Measurements from ENCODE around the gene KRTAP4-11.
"Not testable (repeated sequence)": the region's sequence is repeated elsewhere in the genome, so short reads cannot be mapped to it uniquely, and the experiment has no call there.

KRTAP4-11 gene

GRCh38 chr17:41126412-41126811 lies 8.2 kb upstream of the KRTAP4-11 start:
- FAIRE-seq: no peak
- TF ChIP-seq POLR2AphosphoS5 (IDR thresholded peaks at IDR 0.05; ENCODE audit: low read depth, low read length): no peak
- no peak for TF ChIP-seq POU2F2 (IDR thresholded peaks at IDR 0.05; ENCODE audit: low read depth, low read length)
- TF ChIP-seq PAX5 (IDR thresholded peaks at IDR 0.05; ENCODE audit: insufficient read depth, low read length, severe bottlenecking): no peak
- no peak for TF ChIP-seq POLR2A (IDR thresholded peaks at IDR 0.05; ENCODE audit: low read depth, low read length)
- no peak for TF ChIP-seq TAF1 (IDR thresholded peaks at IDR 0.05; ENCODE audit: low read depth, low read length)
- TF ChIP-seq SPI1 (IDR thresholded peaks at IDR 0.05; ENCODE audit: low read depth, low read length): no peak
- DNase-seq (ENCODE audit: insufficient read length, low spot score): no peak

- no peak for DNase-seq (ENCODE audit: insufficient read length, low spot score)
- no peak for FAIRE-seq
- TF ChIP-seq POLR2A (IDR thresholded peaks at IDR 0.05; ENCODE audit: low read depth, low read length) (no peak), POLR2AphosphoS5 (IDR thresholded peaks at IDR 0.05; ENCODE audit: low read depth, low read length) (no peak), SPI1 (IDR thresholded peaks at IDR 0.05; ENCODE audit: low read depth, low read length) (no peak), POU2F2 (IDR thresholded peaks at IDR 0.05; ENCODE audit: low read depth, low read length) (no peak), TAF1 (IDR thresholded peaks at IDR 0.05; ENCODE audit: low read depth, low read length) (no peak), PAX5 (IDR thresholded peaks at IDR 0.05; ENCODE audit: insufficient read depth, low read length, severe bottlenecking) (no peak)
Measured at GRCh38 chr17:41125064-41125463, 6.9 kb upstream of the KRTAP4-11 start.

GRCh38 chr17:41123991-41124371 lies 5.8 kb upstream of the KRTAP4-11 start, which contains the start of gene KRTAP4-12:
KRTAP4-12 (minus strand) TSS chr17:41124182; CDS start chr17:41124122, 60 bp downstream.
- not testable (repeated sequence) for FAIRE-seq; DNase-seq (ENCODE audit: insufficient read length, low spot score)

GRCh38 chr17:41123292-41123990 lies 5.3 kb upstream of the KRTAP4-11 start:
- not testable (repeated sequence) for DNase-seq (ENCODE audit: insufficient read length, low spot score); FAIRE-seq

- no peak for TF ChIP-seq PAX5 (IDR thresholded peaks at IDR 0.05; ENCODE audit: insufficient read depth, low read length, severe bottlenecking)
- TF ChIP-seq SPI1 (IDR thresholded peaks at IDR 0.05; ENCODE audit: low read depth, low read length): no peak
- no peak for TF ChIP-seq POLR2AphosphoS5 (IDR thresholded peaks at IDR 0.05; ENCODE audit: low read depth, low read length)
- no peak for TF ChIP-seq TAF1 (IDR thresholded peaks at IDR 0.05; ENCODE audit: low read depth, low read length)
- FAIRE-seq: no peak
- DNase-seq (ENCODE audit: insufficient read length, low spot score): no peak
Measured at GRCh38 chr17:41121742-41122141, 3.6 kb upstream of the KRTAP4-11 start.

GRCh38 chr17:41119696-41120690 lies 1.8 kb upstream of the KRTAP4-11 start:
- not testable (repeated sequence) for DNase-seq (ENCODE audit: insufficient read length, low spot score); FAIRE-seq

GRCh38 chr17:41118721-41119120 lies 548 bp upstream of the KRTAP4-11 start:
- TF ChIP-seq POLR2A (IDR thresholded peaks at IDR 0.05; ENCODE audit: low read depth, low read length) (no peak), TAF1 (IDR thresholded peaks at IDR 0.05; ENCODE audit: low read depth, low read length) (no peak), POLR2AphosphoS5 (IDR thresholded peaks at IDR 0.05; ENCODE audit: low read depth, low read length) (no peak), SPI1 (IDR thresholded peaks at IDR 0.05; ENCODE audit: low read depth, low read length) (no peak), POU2F2 (IDR thresholded peaks at IDR 0.05; ENCODE audit: low read depth, low read length) (no peak), PAX5 (IDR thresholded peaks at IDR 0.05; ENCODE audit: insufficient read depth, low read length, severe bottlenecking) (no peak)
- DNase-seq (ENCODE audit: insufficient read length, low spot score) (no peak), FAIRE-seq (no peak)

- FAIRE-seq: no peak
- no peak for TF ChIP-seq PAX5 (IDR thresholded peaks at IDR 0.05; ENCODE audit: insufficient read depth, low read length, severe bottlenecking)
- TF ChIP-seq POLR2A (IDR thresholded peaks at IDR 0.05; ENCODE audit: low read depth, low read length): no peak
- TF ChIP-seq SPI1 (IDR thresholded peaks at IDR 0.05; ENCODE audit: low read depth, low read length): 0 out of 2 replicates have a peak, but pooled peaks have one; percentile 7
- TF ChIP-seq TAF1 (IDR thresholded peaks at IDR 0.05; ENCODE audit: low read depth, low read length): no peak
- TF ChIP-seq POLR2AphosphoS5 (IDR thresholded peaks at IDR 0.05; ENCODE audit: low read depth, low read length): no peak
- no peak for DNase-seq (ENCODE audit: insufficient read length, low spot score)
Measured at GRCh38 chr17:41116297-41116696, 1.9 kb downstream of the KRTAP4-11 start.

- DNase-seq (ENCODE audit: insufficient read length, low spot score): no peak
- TF ChIP-seq POLR2AphosphoS5 (IDR thresholded peaks at IDR 0.05; ENCODE audit: low read depth, low read length) (no peak), TAF1 (IDR thresholded peaks at IDR 0.05; ENCODE audit: low read depth, low read length) (no peak), POU2F2 (IDR thresholded peaks at IDR 0.05; ENCODE audit: low read depth, low read length) (no peak), POLR2A (IDR thresholded peaks at IDR 0.05; ENCODE audit: low read depth, low read length) (no peak), SPI1 (IDR thresholded peaks at IDR 0.05; ENCODE audit: low read depth, low read length) (no peak), PAX5 (IDR thresholded peaks at IDR 0.05; ENCODE audit: insufficient read depth, low read length, severe bottlenecking) (no peak)
- no peak for FAIRE-seq
Measured at GRCh38 chr17:41111151-41111885, 6.9 kb downstream of the KRTAP4-11 start.

- not testable (repeated sequence) for DNase-seq (ENCODE audit: insufficient read length, low spot score); FAIRE-seq
Measured at GRCh38 chr17:41108728-41109386, 9.3 kb downstream of the KRTAP4-11 start.

All from GM12891 (cell line).